HepG2 (cell line): ENCODE results near the gene RTP3.

Experiments used
- HMG20B ChIP-seq: conservative IDR thresholded peaks from 2 replicates; pipeline ENCODE4 v1.6.1; 2016; ENCODE audit warnings: missing genetic modification reagents, missing compliant biosample characterization
- TFDP2 ChIP-seq: sonication (generic); formaldehyde crosslinking; IDR thresholded peaks from 2 replicates; pipeline ENCODE4 v1.4.0; 2020; ENCODE audit warnings: missing genetic modification reagents

GRCh38 chr3:46480491-46481195 is 17.1 kb upstream of the RTP3 start:
- no peak for TF ChIP-seq TFDP2
- no peak for TF ChIP-seq HMG20B
